SKM-1 treated with dmso at 0.1 percent for 144 hours (cell line): ENCODE data around the gene STMP1.

Source experiments
- DNase-seq: peaks from one replicate; lab custom pipeline; 2025; ENCODE audit not compliant: unreplicated experiment; lab: John Stamatoyannopoulos, UW

STMP1 gene

DNA sequence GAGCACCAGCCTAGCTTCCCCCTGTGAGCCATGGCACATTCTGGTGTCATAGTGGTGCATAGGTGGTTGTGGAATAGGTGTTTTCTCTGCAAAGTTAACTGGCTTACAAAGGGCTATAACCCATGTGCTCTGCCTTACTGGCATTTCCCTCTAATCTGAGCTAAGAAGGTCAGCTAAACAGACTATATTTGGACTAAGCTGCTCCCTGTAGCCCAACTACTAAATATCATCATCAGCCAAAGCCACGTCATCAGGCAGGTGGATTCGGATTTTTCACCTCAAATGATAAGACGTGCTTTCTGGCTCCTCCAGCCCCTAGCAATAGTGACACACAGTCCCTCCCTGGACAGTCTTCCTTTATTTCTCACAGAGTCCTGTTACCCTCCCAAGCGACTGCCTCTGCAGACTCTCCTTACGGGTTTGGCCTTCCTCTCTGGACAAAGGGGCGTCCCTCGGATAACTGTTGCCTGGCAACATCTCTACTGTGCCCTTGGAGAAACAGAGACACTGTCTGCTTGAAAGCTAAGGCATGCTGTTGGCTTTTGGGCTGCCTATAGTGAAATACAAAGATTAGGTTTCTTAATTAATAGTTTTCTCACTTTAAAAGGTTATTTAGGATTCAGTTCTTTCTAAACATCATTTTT lies 56.6 kb downstream of the STMP1 start:
- DNase-seq: no peak

DNA sequence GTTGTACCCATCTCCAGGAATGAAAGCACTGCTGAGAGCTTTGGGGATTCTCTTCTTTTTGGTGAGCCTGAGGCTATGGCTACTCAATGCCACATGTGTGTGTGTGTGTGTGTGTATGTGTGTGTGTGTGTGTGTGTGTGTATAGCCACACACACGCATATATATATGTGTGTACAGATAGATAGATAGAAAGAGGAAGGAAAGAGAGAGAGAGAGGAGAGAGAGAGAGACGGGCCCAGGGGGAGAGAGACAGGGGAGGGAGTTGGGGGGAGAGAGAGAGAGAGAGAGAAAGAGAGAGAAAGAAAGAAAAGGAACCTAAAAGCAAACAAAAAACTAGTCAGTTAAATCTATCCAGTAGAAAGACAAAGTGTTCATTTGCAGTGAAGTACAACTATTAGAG lies 57.4 kb downstream of the STMP1 start:
- DNase-seq: no peak

DNA sequence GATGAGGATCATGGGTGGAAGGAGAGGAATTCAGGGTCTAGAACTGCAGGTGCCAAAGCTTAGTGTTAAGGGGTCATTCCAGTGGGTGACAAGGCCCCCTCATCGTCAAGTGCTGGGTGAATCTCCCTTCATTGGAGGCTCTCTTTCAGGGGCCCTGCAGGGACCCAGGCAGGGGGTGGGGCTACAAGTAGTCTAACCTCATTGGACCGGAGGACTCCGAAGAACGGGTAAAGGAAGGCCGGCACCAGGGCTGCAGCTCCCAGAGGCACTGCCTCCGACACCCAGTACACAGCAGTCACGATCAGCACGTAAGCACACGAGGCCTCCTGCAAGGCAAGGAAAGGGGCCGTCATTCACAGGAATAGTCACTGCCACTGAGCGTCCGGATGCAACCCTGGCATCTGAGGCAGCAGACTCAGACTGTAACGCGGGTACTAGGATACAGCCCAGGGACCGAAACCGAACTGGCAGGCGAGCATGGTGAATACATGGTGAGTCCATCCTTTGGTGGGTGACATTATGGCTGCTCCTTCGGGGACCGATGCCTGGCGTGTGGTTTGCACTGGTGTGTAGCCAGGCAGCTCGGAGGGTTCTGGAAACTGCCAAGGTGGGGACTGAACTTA lies 59.0 kb downstream of the STMP1 start:
- no peak for DNase-seq

DNA sequence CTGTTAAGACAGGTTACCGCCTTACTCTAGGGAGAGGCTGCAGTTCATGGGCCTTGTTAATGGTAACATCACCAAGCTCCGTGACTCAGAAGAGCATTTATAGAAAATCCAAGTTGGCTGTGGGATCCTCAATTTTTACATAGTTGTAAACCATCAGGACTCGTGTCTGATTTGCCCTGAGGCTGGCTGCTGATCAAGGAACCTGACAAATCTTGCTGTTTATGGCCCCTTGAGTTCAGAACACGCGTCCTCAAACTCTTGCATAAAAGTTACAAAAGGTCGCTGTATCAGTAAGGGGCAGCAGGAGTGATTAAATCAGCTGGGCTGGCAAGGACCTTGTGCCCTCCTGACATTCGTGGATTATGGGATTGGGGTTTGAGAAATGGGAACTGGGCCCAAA lies 61.1 kb downstream of the STMP1 start:
- no peak for DNase-seq
